Liver (tissue), 9 donors: ENCODE data around the gene BANP. TPM values are rescaled to one million over a fixed set of nuclear protein-coding genes. Genes with fewer than 3 reads are reported as not detected.
"Not testable (repeated sequence)": the region's sequence is repeated elsewhere in the genome, so short reads cannot be mapped to it uniquely, and the experiment has no call there.

Experiments
- DNase-seq: peaks from one replicate; pipeline ENCODE4 v3.0.0-alpha.2; 2017; ENCODE audit warnings: low spot score
- H3K27ac ChIP-seq, 2 donors: one replicate each; pipeline ENCODE4 v1.7.0; 2013; ENCODE audit warnings: inconsistent platforms in 2 of 2, low read length in 2 of 2, control low read depth in 1 of 2, low read depth in 1 of 2, mild to moderate bottlenecking in 1 of 2
- H3K27me3 ChIP-seq, 4 donors: one replicate each; pipeline versions ENCODE4 v1.6.1 to v1.7.0; 2013; ENCODE audit warnings: low read length in 3 of 4, inconsistent platforms in 1 of 4, mild to moderate bottlenecking in 1 of 4, moderate library complexity in 1 of 4; ENCODE audit not compliant: control insufficient read depth in 4 of 4, insufficient read depth in 4 of 4
- H3K36me3 ChIP-seq, 4 donors: one replicate each; pipeline versions ENCODE4 v1.6.1 to v1.7.0; 2013; ENCODE audit warnings: low read length in 3 of 4, mild to moderate bottlenecking in 3 of 4, low read depth in 1 of 4, moderate library complexity in 1 of 4; ENCODE audit not compliant: control insufficient read depth in 4 of 4, insufficient read depth in 3 of 4
- H3K4me1 ChIP-seq, 4 donors: one replicate each; pipeline versions ENCODE4 v1.6.1 to v1.7.0; 2013; ENCODE audit warnings: low read length in 3 of 4, mild to moderate bottlenecking in 3 of 4, moderate library complexity in 1 of 4; ENCODE audit not compliant: control insufficient read depth in 4 of 4, insufficient read depth in 4 of 4
- H3K4me3 ChIP-seq, 3 donors: one replicate each; pipeline versions ENCODE4 v1.6.1 to v1.7.0; 2013; ENCODE audit warnings: low read length in 3 of 3, control low read depth in 1 of 3, low read depth in 1 of 3, mild to moderate bottlenecking in 1 of 3
- H3K9ac ChIP-seq, 2 donors: one replicate each; pipeline ENCODE4 v1.7.0; 2013; ENCODE audit warnings: low read length in 2 of 2, mild to moderate bottlenecking in 2 of 2, moderate library complexity in 2 of 2, control low read depth in 1 of 2, low read depth in 1 of 2
- H3K9me3 ChIP-seq, 4 donors: one replicate each; pipeline versions ENCODE4 v1.6.1 to v1.7.0; 2013; ENCODE audit warnings: low read length in 3 of 4; ENCODE audit not compliant: control insufficient read depth in 4 of 4
- ATF3 ChIP-seq: IDR thresholded peaks from 2 replicates; pipeline ENCODE4 v1.6.1; 2016; ENCODE audit warnings: antibody characterized with exemption
- CTCF ChIP-seq: fragments of 150-350 bp; IDR thresholded peaks from 2 replicates; pipeline ENCODE4 v1.5.1; 2017; ENCODE audit warnings: improper control_type of control experiment, low read depth, low read length; ENCODE audit not compliant: missing input control
- EGR1 ChIP-seq, 2 donors: IDR thresholded peaks; 2 replicates each; pipeline ENCODE4 v1.6.1; 2016 to 2018; ENCODE audit warnings: antibody characterized with exemption in 2 of 2, low read depth in 2 of 2
- FOXA1 ChIP-seq: IDR thresholded peaks from 2 replicates; pipeline ENCODE4 v1.6.1; 2016; ENCODE audit warnings: antibody characterized with exemption
- FOXA2 ChIP-seq: IDR thresholded peaks from 2 replicates; pipeline ENCODE4 v1.6.1; 2016; ENCODE audit warnings: antibody characterized with exemption
- GABPA ChIP-seq, 2 donors: IDR thresholded peaks in 1 of 2; conservative IDR thresholded peaks in 1 of 2; 2 replicates each; pipeline ENCODE4 v1.6.1; 2016; ENCODE audit warnings: antibody characterized with exemption in 2 of 2, mild to moderate bottlenecking in 1 of 2, moderate library complexity in 1 of 2
- HNF4A ChIP-seq, 2 donors: conservative IDR thresholded peaks; 2 replicates each; pipeline ENCODE4 v1.6.1; 2016; ENCODE audit warnings: antibody characterized with exemption in 2 of 2, mild to moderate bottlenecking in 2 of 2
- HNF4G ChIP-seq: IDR thresholded peaks from 2 replicates; pipeline ENCODE4 v1.6.1; 2016; ENCODE audit warnings: antibody characterized with exemption
- JUND ChIP-seq, 2 donors: IDR thresholded peaks; 2 replicates each; pipeline ENCODE4 v1.6.1; 2016; ENCODE audit warnings: antibody characterized with exemption in 2 of 2
- MAX ChIP-seq: IDR thresholded peaks from 2 replicates; pipeline ENCODE4 v1.6.1; 2016; ENCODE audit warnings: antibody characterized with exemption
- NR2F2 ChIP-seq: IDR thresholded peaks from 2 replicates; pipeline ENCODE4 v1.6.1; 2016; ENCODE audit warnings: antibody characterized with exemption
- RAD21 ChIP-seq, 2 donors: IDR thresholded peaks; 2 replicates each; pipeline ENCODE4 v1.6.1; 2016; ENCODE audit warnings: antibody characterized with exemption in 2 of 2, mild to moderate bottlenecking in 2 of 2
- REST ChIP-seq: IDR thresholded peaks from 2 replicates; pipeline ENCODE4 v1.6.1; 2016; ENCODE audit warnings: antibody characterized with exemption, mild to moderate bottlenecking
- RXRA ChIP-seq, 2 donors: IDR thresholded peaks; 2 replicates each; pipeline ENCODE4 v1.6.1; 2017 to 2018; ENCODE audit warnings: antibody characterized with exemption in 2 of 2, mild to moderate bottlenecking in 1 of 2
- SP1 ChIP-seq: IDR thresholded peaks from 2 replicates; pipeline ENCODE4 v1.6.1; 2018; ENCODE audit warnings: antibody characterized with exemption, mild to moderate bottlenecking
- TAF1 ChIP-seq: conservative IDR thresholded peaks from 2 replicates; pipeline ENCODE4 v1.6.1; 2016; ENCODE audit warnings: antibody characterized with exemption, mild to moderate bottlenecking
- YY1 ChIP-seq: IDR thresholded peaks from 2 replicates; pipeline ENCODE4 v1.6.1; 2016; ENCODE audit warnings: antibody characterized with exemption, mild to moderate bottlenecking
- ZBTB33 ChIP-seq: IDR thresholded peaks from 2 replicates; pipeline ENCODE4 v1.6.1; 2016; ENCODE audit warnings: antibody characterized with exemption
- WGBS: extraction: QIAGEN DNeasy Blood & Tissue Kit; methylation state at CpG from one replicate; pipeline ENCODE4 v1.1.7; 2013; 5-methylcytosine and 5-hydroxymethylcytosine counted together
- polyA plus RNA-seq, 2 donors: library from polyadenylated mRNA; stranded (reverse) in 1 of 2; unstranded in 1 of 2; fragments of 200-250 nt in 1 of 2; fragments of >200 nt in 1 of 2; fragmentation: Nextera tagmentation in 1 of 2; extraction: Ambion mirVana in 1 of 2; gene quantifications; one replicate each; pipeline versions ENCODE4 v1.2.1 to v1.2.3, GENCODE V29; 2013 to 2015
- total RNA-seq, 2 donors: library from RNA; depleted of rRNA; stranded (reverse); fragments of >200 nt; gene quantifications; one replicate each; pipeline ENCODE4 v1.2.3, GENCODE V29; 2014
- donor health status: healthy.
- donor health status: healthy.
- donor health status: healthy.
- donor health status: healthy.
- donor health status: healthy.

The BANP gene
- total RNA-seq = 10 to 100 TPM; 20.5 to 20.7 TPM
- polyA plus RNA-seq = 1 to 10 TPM; 4.9 to 6.9 TPM

GRCh38 chr16:87950765-87951551 is at the start of gene BANP:
Gene BANP, plus strand, starts transcription at chr16:87951434. Its CDS starts 23,682 bp downstream, at chr16:87975116.
- Histone ChIP-seq H3K27me3 (no peaks in the 10 kb centered on the region), H3K4me3 (peak within 1 kb of the TSS; percentile 75 to 85 (median 76)), H3K9me3 (no peaks in the 10 kb centered on the region), H3K36me3 (no peaks in the 10 kb centered on the region), H3K9ac (peak within 1 kb of the TSS; percentile 86 to 91), H3K27ac (peak within 1 kb of the TSS; percentile 97 to 99), H3K4me1 (peaks cover 0 to 49% (median 37%) of the 10 kb centered on the region in 4 donors)
- peak; percentile 93 for DNase-seq
- under 1% methylated on average over 73 of the region's 73 CpGs for WGBS
- TF ChIP-seq SP1 = peak; percentile 71
- peak; percentile 68 for TF ChIP-seq TAF1
- TF ChIP-seq RAD21 (IDR thresholded peaks at IDR 0.05) = peak in 1 of 2 donors; percentile 44
- peak; percentile 11 to 24 for TF ChIP-seq HNF4A (conservative IDR thresholded peaks at IDR 0.05)
- no peak for TF ChIP-seq ATF3
- no peak for TF ChIP-seq FOXA2
- peak; percentile 94 for TF ChIP-seq YY1
- TF ChIP-seq EGR1 (IDR thresholded peaks at IDR 0.05; ENCODE audit: low read depth in 2 of 2) = peak in 1 of 2 donors; percentile 30
- peak; percentile 63 for TF ChIP-seq MAX
- peak in 1 of 2 donors; percentile 76 for TF ChIP-seq GABPA (IDR thresholded peaks at IDR 0.05 in 1 of 2, conservative IDR thresholded peaks at IDR 0.05 in 1 of 2)
- TF ChIP-seq REST = peak; percentile 65
- no peak for TF ChIP-seq NR2F2
- peak; percentile 52 for TF ChIP-seq CTCF
- no peak for TF ChIP-seq HNF4G
- peak; percentile 41 to 50 for TF ChIP-seq RXRA (IDR thresholded peaks at IDR 0.05)
- TF ChIP-seq JUND (IDR thresholded peaks at IDR 0.05) = no peak
- TF ChIP-seq ZBTB33 = peak; percentile 98
- TF ChIP-seq FOXA1 = no peak

GRCh38 chr16:87904963-87905362 is 46.3 kb upstream of the BANP start:
- H3K27ac ChIP-seq, H3K4me1 ChIP-seq, DNase-seq, H3K4me3 ChIP-seq, H3K9me3 ChIP-seq, H3K27me3 ChIP-seq, H3K9ac ChIP-seq: not testable (repeated sequence)
- 89% methylated on average over 5 of the region's 5 CpGs for WGBS
- H3K36me3 ChIP-seq = peaks cover 10 to 18% (median 13%) of the 10 kb centered on the region in 4 donors

- H3K9ac ChIP-seq, H3K27me3 ChIP-seq, H3K27ac ChIP-seq, H3K4me1 ChIP-seq, H3K9me3 ChIP-seq, H3K4me3 ChIP-seq, DNase-seq: not testable (repeated sequence)
- peaks cover 4 to 14% (median 11%) of the 10 kb centered on the region in 4 donors for H3K36me3 ChIP-seq
- 95% methylated on average over 7 of the region's 7 CpGs for WGBS
These were observed 45.7 kb upstream of the BANP start for GRCh38 chr16:87905521-87905920.
